GM12891 (cell line): ENCODE data around the gene SRI.

ENCODE experiments used
- DNase-seq: peaks from one replicate; pipeline ENCODE4 v3.0.0; 2011; ENCODE audit warnings: low spot score; ENCODE audit not compliant: insufficient read length
- FAIRE-seq: peaks from 2 replicates; lab custom pipeline; 2011; peaks lifted over from hg19 to GRCh38; lab: Jason Lieb, UNC
- PAX5 ChIP-seq: IDR thresholded peaks from 2 replicates; pipeline ENCODE4 v1.6.1; 2011; ENCODE audit warnings: low read length, moderate library complexity, mild to moderate bottlenecking; ENCODE audit not compliant: insufficient read depth, severe bottlenecking
- POLR2A ChIP-seq: IDR thresholded peaks from 2 replicates; pipeline ENCODE4 v1.6.1; 2011; ENCODE audit warnings: low read depth, low read length, control low read depth
- POLR2AphosphoS5 ChIP-seq: IDR thresholded peaks from 2 replicates; pipeline ENCODE4 v1.6.1; 2011; ENCODE audit warnings: low read depth, low read length, control low read depth
- POU2F2 ChIP-seq: IDR thresholded peaks from 2 replicates; pipeline ENCODE4 v1.6.1; 2011; ENCODE audit warnings: low read depth, mild to moderate bottlenecking, control low read depth, low read length, moderate library complexity
- SPI1 ChIP-seq: IDR thresholded peaks from 2 replicates; pipeline ENCODE4 v1.6.1; 2011; ENCODE audit warnings: low read depth, low read length, control low read depth
- TAF1 ChIP-seq: IDR thresholded peaks from 2 replicates; pipeline ENCODE4 v1.6.1; 2011; ENCODE audit warnings: low read depth, low read length, control low read depth

The SRI gene

GRCh38 chr7:88256906-88257305, 37.1 kb upstream of the SRI start:
- TF ChIP-seq POLR2AphosphoS5: no peak
- no peak for TF ChIP-seq SPI1
- TF ChIP-seq TAF1: no peak
- TF ChIP-seq POLR2A: no peak
- no peak for TF ChIP-seq PAX5
- TF ChIP-seq POU2F2: no peak
- no peak for FAIRE-seq
- no peak for DNase-seq

- FAIRE-seq: no peak
- TF ChIP-seq POLR2AphosphoS5: no peak
- TF ChIP-seq POLR2A: no peak
- no peak for TF ChIP-seq SPI1
- TF ChIP-seq TAF1: no peak
- no peak for TF ChIP-seq PAX5
- no peak for TF ChIP-seq POU2F2
- DNase-seq: no peak
Observed at GRCh38 chr7:88254721-88255424, 35.0 kb upstream of the SRI start.

GRCh38 chr7:88253640-88254039, 33.8 kb upstream of the SRI start:
- no peak for FAIRE-seq
- TF ChIP-seq POU2F2: no peak
- no peak for TF ChIP-seq POLR2A
- TF ChIP-seq TAF1: no peak
- no peak for DNase-seq

GRCh38 chr7:88244258-88244657, 24.4 kb upstream of the SRI start:
- no peak for FAIRE-seq
- TF ChIP-seq POLR2AphosphoS5 (no peak), TAF1 (no peak), POLR2A (no peak), PAX5 (no peak), POU2F2 (no peak), SPI1 (no peak)
- DNase-seq: no peak

GRCh38 chr7:88243345-88243909, 23.6 kb upstream of the SRI start:
- no peak for DNase-seq
- peak; percentile 41 for FAIRE-seq
- no peak for TF ChIP-seq TAF1
- no peak for TF ChIP-seq SPI1
- TF ChIP-seq POLR2A: no peak
- no peak for TF ChIP-seq POLR2AphosphoS5
- TF ChIP-seq POU2F2: no peak
- TF ChIP-seq PAX5: no peak

GRCh38 chr7:88239852-88240251, 20.0 kb upstream of the SRI start:
- TF ChIP-seq SPI1 (no peak), TAF1 (no peak), POU2F2 (no peak), PAX5 (no peak), POLR2AphosphoS5 (no peak), POLR2A (no peak)
- FAIRE-seq (no peak), DNase-seq (no peak)

- TF ChIP-seq POLR2A (no peak), SPI1 (no peak), POU2F2 (no peak), PAX5 (no peak), TAF1 (no peak)
- FAIRE-seq (no peak), DNase-seq (no peak)
Observed at GRCh38 chr7:88233828-88234227, 14.0 kb upstream of the SRI start.

- FAIRE-seq: no peak
- TF ChIP-seq POLR2A (no peak), TAF1 (no peak), PAX5 (no peak), SPI1 (no peak), POLR2AphosphoS5 (no peak), POU2F2 (no peak)
Observed at GRCh38 chr7:88230646-88231045, 10.8 kb upstream of the SRI start.

GRCh38 chr7:88229302-88229995, 9.6 kb upstream of the SRI start:
- no peak for DNase-seq
- no peak for TF ChIP-seq PAX5
- TF ChIP-seq POLR2AphosphoS5: no peak
- TF ChIP-seq SPI1: no peak
- TF ChIP-seq POU2F2: no peak
- TF ChIP-seq POLR2A: no peak
- TF ChIP-seq TAF1: no peak
- FAIRE-seq: no peak

More at GRCh38 chr7:88230646-88231045, 10.8 kb upstream of the SRI start:
- no peak for DNase-seq

GRCh38 chr7:88226886-88227516, 7.2 kb upstream of the SRI start:
- no peak for DNase-seq
- no peak for FAIRE-seq
- no peak for TF ChIP-seq POLR2A
- no peak for TF ChIP-seq TAF1
- TF ChIP-seq PAX5: no peak
- TF ChIP-seq SPI1: no peak
- no peak for TF ChIP-seq POLR2AphosphoS5
- TF ChIP-seq POU2F2: no peak
